GM21423 (cell line): ENCODE results near the gene HACD2.

Source experiments
- ATAC-seq: cut with Tn5 transposase; IDR thresholded peaks from one replicate; pipeline ENCODE4 v1.9.1; 2021; ENCODE audit warnings: mild to moderate bottlenecking, moderate library complexity; ENCODE audit not compliant: unreplicated experiment

The HACD2 gene

DNA sequence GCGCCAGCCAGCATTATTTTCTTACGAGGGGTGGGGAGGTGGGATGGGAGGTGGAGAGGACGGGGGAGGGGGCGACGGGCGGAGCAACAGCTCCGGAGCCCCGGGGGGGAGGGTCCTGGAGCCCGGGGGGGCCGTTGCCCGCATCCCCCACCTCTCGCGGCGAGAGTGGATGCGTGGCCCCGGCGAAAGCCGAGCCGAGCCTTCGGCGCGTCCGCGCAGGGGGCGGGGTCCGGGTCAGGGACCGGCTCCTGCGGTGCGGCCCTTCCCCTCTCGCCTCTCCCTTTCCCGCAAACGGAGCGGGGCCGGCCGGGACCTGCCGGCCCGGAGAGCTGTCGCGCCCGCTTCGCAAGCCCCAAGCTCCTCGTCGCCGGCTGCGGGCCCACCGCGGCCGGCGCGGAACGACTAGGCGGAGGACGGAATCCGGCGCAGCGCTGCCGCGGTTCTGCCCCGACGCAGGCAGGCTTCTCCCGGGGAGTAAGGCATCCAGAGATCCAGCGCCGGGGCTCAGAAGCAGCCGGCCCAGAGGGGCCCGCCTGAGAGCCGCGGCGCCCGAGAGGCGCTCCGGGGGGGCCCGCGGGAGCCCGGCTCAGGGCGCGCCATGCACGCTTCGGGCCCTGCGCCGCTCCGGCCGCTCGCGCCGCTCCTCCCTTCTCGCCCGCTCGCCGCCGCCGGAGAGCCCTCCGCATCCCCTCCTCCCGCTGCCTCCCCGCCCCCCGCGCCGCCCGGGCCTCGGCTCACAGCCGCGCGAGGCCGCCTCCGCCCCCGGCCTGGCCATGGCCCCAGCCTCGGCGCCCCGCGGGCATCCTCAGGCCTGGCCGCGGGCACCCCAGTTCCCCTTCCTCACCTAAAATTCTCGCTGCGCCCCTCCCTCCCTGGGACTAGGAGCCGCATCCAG, 135.5 kb downstream of the HACD2 start:
- no peak for ATAC-seq

GRCh38 chr3:123448536-123449101, 136.2 kb downstream of the HACD2 start, which contains the start of gene ADCY5:
Gene ADCY5 (minus strand): TSS chr3:123449090. CDS start chr3:123448545, 545 bp downstream.
- no peak for ATAC-seq

- ATAC-seq, result no peak
These were observed 136.9 kb downstream of the HACD2 start for GRCh38 chr3:123447749-123448517.

- ATAC-seq, result no peak
These were observed 137.5 kb downstream of the HACD2 start for GRCh38 chr3:123447416-123447748.

DNA sequence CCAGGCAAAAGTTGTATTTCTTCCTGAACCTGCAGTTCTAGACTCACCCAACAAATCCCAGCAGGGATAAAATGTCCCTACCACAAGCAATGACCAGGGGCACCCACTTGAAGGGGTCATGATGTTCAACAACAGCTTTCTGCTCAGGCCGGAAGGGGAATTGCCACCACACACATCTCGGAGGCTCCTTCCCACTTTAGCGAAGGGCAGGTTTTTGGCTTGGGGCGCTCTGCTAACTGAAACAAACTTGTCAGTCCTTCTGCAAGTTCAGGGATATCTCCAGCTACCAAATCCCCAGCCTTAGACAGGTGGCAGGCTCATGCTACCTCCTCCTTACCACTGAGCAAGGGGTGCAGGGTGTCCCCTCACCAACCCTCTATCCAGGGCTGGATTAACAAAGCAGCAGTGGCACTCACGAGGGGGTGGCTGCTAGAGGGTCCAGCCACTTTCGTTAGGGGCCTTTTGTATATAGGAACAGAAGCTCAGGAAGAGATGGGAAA, 138.2 kb downstream of the HACD2 start:
- no peak for ATAC-seq

GRCh38 chr3:123446210-123446609, 138.6 kb downstream of the HACD2 start:
- no peak for ATAC-seq

- no peak for ATAC-seq
These were observed 139.2 kb downstream of the HACD2 start for GRCh38 chr3:123445702-123446101.

DNA sequence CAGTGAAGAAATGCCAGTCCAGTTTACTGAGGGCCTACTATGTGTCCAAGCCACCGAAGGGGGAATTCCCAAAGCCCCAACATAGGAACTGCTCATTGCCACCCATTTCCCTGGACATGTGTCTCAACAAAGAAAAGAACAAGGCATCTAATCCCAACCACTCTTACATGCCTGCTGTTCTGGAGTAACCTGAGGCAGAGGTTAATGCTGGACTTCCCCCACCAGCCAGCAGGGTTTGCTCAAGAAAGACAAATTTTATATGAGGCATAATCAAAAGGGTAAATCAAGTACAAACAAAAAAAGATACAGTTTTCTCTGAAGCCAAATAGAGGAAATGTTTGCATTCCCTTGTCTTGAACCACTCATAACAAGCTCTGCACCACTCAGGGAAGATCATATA, 140.1 kb downstream of the HACD2 start:
- no peak for ATAC-seq

- no peak for ATAC-seq
These were observed 140.8 kb downstream of the HACD2 start for GRCh38 chr3:123444023-123444422.

- no peak for ATAC-seq
These were observed 141.9 kb downstream of the HACD2 start for GRCh38 chr3:123442908-123443307.

- no peak for ATAC-seq
These were observed 142.7 kb downstream of the HACD2 start for GRCh38 chr3:123442125-123442524.
